ENCODE measurements around the gene DHRS9.
"Not testable (repeated sequence)": the region's sequence is repeated elsewhere in the genome, so short reads cannot be mapped to it uniquely, and the experiment has no call there.

The DHRS9 gene

DNA sequence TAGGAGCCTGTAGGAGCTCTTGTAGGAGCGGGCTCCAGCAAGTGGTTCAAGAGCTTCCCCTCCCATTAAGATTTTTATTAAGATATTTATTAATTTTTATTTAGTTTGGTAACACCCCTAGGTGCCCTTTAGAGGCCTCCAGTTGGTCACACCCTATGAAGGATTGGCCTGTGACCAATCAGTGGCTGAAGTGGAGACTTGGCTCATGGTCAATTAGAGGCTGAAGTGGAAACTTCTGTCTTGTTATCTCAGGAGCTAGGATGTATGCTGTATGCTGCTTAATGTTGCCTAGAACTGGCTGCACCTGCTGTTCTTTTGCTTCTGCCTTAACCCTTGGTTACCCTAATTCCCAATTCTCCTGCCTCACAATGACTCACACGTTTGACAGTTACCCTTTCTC, 48.7 kb downstream of the DHRS9 start:
- H3K4me3 ChIP-seq (ENCODE audit: low read length): no peak overlapping the region
- no peak for TF ChIP-seq ZNF274 (IDR thresholded peaks at IDR 0.05; ENCODE audit: low read depth, low read length)

DNA sequence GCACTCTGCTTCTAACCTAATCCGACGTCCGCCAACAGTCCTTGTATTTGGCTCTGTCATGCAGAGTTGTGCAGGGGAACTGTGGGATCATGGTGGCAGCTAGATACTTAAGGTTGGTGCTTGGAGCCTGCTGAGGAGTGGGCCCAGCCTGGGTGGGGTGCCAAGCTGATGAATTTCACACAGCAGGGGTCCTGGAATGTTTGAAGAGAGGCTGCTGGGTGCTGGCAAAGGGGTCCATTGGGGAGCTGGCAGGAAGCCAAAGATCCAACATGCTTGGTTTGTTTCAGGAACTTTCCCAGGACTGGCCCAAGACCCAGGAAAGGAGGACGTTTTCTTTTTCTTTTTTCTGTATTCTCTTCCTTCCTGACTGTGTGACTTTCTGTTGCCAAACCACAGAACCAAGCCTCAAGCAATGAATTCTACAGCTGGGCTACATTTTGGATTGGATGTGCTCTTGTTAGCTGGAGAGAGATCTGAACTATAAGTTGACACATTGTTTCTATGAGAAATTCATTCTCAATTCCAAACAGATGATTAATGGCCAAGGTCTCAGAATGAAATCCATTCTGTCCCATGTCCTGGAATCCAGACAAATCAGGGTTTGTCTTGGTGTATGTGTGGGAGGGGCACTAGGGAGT, 49.9 kb downstream of the DHRS9 start:
- no peak overlapping the region for H3K4me3 ChIP-seq (ENCODE audit: low read length)
- no peak for TF ChIP-seq ZNF274 (IDR thresholded peaks at IDR 0.05; ENCODE audit: low read depth, low read length)

DNA sequence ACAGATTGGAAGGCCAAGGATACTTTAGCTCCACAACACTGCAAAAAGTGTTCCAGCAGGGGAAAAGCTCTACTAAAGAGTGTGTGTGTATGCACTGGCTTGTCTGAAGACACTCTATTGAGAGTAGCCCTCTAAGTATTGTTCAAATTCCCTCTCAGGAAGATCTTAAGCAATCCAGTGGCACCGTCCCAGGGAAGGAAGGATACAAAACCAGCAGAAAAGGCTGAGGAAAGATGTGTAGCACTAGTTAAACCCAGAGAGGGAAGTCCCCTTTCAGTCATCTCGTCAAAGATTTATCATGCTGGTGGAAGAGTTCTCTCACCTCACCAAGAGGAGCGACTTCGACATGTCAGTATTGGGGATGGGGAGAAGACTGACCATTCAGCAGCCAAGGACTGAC, 50.5 kb downstream of the DHRS9 start:
- TF ChIP-seq ZNF274 (IDR thresholded peaks at IDR 0.05; ENCODE audit: low read depth, low read length): no peak
- no peak overlapping the region for H3K4me3 ChIP-seq (ENCODE audit: low read length)

DNA sequence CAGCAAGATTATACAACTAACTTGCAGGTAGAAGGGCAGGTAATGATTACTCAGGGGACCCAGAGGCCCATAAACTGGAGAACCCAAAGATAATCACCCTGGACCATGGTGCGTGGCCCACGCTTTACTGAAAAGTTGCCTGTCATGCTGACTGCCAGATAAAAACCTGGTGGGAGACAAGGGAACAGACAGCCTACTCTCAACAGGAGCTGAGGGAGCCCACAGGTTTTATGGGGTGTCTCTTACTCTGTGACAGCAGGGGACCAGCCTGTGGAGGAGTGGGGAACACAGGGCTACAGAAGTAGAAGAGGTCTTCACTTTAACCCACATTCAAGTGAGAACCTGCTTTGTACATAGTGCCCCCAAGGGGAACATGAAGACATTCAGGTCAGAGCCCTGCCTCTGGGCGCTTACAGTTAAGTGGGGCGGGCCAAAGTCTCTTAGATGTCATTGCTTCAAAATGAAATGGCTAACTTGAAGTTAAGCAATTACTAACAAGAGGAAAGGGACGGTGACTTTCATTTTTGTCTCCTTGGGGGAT, 60.4 kb downstream of the DHRS9 start:
- no peak overlapping the region for H3K4me3 ChIP-seq (ENCODE audit: low read length)
- no peak for TF ChIP-seq ZNF274 (IDR thresholded peaks at IDR 0.05; ENCODE audit: low read depth, low read length)

DNA sequence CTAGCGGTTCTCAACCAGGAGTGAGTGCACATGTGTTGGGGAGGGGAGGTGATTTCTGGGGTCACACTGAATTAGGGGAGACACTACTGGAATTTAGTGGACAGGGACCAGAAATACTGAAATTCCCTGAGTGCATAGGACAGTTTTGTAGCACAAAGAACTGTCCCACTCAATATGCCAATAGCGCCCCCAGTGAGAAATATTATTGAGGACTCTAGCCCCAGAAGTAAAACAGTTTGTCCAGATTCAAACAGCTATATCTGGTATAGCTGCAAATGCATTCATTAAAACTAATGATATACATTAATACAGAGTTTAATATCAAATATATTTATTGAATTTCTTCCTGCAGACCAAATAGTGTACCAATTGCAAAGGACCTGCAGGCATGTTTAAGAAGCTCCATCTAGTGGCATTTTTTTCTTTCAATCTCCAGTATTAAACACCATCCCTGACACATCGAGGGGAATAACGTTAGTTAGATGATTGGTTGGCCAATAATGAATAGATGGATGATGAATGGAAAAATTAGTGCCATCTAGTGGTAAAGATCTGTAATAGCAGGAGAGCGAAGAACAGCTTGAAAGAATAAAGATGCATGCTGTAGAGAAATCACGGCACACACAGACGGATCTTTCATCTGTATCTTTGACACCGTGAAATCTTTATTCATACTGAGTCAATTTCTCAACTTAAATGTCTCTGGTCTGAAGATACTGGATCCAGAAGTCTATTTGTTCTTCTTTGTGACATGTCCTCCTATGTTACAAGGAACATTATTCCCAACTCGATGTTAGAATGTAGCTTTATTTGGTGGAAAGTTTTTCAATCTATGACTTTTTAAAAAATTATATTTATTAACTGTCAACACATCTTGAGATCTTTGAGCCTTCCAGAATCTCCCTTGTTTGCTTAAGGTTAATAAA, 62.5 kb downstream of the DHRS9 start:
- TF ChIP-seq ZNF274 (IDR thresholded peaks at IDR 0.05; ENCODE audit: low read depth, low read length): no peak

DNA sequence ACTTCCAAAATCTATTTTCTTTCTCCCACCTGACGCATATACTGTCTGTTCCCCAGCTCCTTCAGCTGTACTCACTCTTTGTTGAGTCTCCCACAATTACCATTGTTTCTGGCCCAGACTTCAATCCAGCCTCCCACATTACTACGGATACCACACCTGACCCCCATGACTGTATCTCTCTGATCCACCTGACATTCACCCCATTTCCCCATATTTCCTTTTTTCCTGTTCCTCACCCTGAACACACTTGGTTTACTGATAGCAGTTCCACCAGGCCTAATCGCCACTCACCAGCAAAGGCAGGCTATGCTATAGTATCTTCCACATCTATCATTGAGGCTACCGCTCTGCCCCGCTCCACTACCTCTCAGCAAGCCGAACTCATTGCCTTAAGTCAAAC, 64.9 kb downstream of the DHRS9 start:
- not testable (repeated sequence) for H3K4me3 ChIP-seq (ENCODE audit: low read length)

More for the DNA sequence above, 62.5 kb downstream of the DHRS9 start:
- H3K4me3 ChIP-seq (ENCODE audit: low read length): no peak overlapping the region

DNA sequence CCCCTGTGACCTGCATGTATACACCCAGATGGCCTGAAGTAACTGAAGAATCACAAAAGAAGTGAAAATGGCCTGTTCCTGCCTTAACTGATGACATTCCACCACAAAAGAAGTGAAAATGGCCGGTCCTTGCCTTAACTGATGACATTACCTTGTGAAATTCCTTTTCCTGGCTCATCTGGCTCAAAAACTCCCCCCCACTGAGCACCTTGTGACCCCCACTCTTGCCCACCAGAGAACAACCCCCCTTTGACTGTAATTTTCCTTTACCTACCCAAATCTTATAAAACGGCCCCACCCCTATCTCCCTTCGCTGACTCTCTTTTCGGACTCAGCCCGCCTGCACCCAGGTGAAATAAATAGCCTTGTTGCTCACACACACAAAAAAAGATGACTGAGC, 67.1 kb downstream of the DHRS9 start:
- not testable (repeated sequence) for H3K4me3 ChIP-seq (ENCODE audit: low read length)

DNA sequence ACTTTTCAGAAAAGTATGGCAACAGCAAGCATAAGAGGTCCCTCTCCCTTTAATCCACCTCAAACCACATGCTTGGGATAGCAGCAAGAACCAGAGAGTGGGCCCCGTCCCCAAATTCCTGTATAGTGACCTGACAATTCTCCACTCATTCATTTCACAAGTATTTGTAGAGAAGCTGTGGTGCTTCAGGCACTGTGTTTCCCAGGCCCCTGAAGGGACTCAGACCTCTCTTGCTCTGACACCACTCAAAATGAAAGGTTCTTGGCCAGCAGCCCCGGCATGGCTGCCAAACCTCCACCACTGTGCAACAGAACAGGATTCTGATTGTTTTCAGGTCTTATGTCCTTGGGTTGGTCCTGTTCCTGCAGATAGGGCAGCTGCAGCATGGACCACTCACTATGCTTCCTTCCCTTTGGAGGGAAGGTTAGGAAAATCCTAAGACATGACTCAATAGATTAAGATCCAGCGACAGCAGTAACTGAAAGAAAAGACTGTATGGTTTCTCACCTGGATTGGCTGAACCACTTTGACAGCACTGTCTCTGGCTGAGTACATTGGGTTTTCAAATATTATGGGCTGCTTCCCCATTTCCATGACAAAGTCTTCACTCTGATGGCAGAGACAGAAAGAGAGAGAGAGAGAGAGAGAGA, 67.6 kb downstream of the DHRS9 start:
- H3K4me3 ChIP-seq (ENCODE audit: low read length): no peak overlapping the region
- TF ChIP-seq ZNF274 (IDR thresholded peaks at IDR 0.05; ENCODE audit: low read depth, low read length): no peak

DNA sequence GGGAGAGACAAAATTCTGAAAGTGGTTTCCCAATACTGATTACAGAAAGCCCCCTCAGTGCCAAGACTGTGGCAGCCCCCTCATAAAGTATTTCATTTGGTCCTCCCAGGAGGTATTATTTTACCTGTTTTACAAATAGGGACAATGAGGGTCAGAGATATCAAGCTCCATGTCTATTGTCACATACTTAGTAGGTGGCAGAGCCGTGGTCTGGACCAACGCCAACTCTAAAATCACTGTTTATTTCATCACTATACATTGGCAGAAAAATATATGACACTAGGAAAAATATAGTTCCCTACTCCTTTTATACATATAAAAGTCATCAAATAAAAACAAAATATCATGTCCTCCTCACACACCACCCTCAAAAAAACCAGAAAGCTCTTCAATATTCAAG, 68.6 kb downstream of the DHRS9 start:
- no peak for TF ChIP-seq ZNF274 (IDR thresholded peaks at IDR 0.05; ENCODE audit: low read depth, low read length)
- no peak overlapping the region for H3K4me3 ChIP-seq (ENCODE audit: low read length)

DNA sequence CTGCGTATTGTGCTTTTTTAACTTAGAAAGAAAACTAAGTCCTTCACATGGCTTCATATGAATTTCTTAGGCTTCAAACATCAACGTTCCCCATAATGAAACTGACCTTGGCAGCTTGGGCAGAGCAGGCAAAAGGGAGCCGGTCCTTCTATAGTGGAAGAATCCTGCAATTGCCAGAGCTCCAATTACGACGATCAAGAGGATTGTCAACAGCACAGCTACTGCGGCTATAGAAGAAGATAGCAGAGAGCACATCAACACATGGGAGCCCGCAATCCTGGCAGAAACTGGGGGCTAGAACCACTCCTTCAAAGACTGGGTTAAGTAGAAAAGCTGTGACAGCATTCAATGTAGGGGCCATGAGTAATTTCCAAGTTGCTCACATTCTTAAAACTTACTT, 69.8 kb downstream of the DHRS9 start:
- H3K4me3 ChIP-seq (ENCODE audit: low read length): no peak overlapping the region
- no peak for TF ChIP-seq ZNF274 (IDR thresholded peaks at IDR 0.05; ENCODE audit: low read depth, low read length)

DNA sequence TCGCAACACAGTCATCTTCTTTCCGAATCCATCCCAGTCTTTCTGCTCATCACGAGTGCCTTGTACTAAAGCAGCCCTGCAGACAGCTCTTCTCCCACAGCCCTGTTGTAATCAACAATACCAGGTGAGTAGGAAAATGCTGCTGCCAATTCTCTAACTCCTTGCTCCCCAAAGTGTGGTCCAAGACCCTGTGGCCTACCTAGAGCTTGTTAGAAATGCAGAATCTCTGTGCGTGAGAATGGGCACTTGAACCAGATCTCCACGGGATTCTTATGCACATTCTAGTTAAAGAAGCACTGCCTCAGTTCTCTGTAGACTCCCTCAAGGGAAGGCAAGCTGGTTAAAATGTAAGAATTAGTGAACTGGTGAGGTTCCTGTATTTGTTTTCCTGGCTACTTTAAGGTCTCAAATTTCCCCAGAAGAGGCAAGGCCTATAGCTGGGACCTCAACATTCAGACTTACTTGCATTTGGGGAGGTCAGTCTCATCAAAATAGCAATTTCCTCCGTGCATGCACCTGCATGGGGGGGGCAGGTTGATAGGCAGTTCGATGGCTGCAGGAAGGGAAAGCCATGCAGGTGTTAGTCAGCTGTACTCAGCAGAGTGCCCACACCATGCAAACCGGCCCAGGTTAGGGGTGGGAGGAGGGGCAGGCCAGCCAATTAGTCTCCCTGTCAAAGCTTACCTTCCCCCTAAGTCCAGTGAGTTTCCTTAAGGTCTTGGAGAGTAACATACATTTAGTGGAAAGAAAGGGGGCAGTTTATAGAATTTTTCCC, 70.8 kb downstream of the DHRS9 start:
- no peak for TF ChIP-seq ZNF274 (IDR thresholded peaks at IDR 0.05; ENCODE audit: low read depth, low read length)
- no peak overlapping the region for H3K4me3 ChIP-seq (ENCODE audit: low read length)

DNA sequence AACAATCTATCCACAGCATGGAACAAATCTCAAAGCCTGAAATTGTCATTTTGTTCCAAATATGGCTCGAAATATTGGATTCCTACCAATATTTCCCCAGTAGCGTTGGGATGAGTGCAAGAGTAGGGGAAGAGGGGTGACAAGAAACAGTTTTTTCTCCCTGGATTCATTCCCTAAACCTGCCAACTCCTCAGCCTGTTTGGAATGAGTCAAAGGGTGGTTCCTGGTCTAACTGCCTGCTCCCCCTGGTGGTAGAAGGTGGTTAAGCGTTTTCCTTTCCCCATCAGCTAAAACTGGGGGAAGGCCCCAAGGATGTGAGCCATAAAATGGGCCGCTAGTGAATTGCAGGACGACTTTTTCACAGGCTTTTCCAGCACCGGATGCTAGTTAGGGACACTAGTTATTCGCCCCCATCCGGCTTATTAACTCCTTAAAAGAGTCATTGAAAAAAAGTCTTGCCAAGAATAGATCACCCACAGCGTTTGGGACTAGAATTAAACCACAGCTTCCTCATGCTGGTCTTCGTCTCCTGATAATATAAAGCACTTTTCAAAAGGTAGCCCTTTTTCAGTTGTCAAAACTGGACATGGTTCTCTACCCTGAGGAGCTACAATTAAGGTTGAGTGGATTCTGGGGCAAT, 72.5 kb downstream of the DHRS9 start:
- no peak for TF ChIP-seq ZNF274 (IDR thresholded peaks at IDR 0.05; ENCODE audit: low read depth, low read length)
- H3K4me3 ChIP-seq (ENCODE audit: low read length): no peak overlapping the region

DNA sequence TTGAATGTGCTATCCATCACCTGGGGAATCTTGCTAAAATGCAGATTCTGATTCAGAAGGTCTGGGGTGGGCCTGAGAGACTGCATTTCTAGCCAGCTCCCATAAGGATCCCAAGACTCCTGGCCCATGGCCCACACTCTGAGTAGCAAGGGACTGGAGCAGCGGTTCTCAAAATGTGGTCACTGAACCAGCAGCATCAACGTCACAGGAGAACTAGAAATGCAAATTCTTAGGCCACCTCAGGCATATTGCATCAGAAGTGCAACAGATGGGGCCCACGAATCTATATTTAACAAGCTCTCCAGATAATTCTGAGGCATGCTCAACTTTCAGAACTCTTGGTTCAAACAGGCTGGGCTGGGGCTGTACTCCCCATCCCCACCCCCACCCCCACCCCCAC, 74.6 kb downstream of the DHRS9 start:
- no peak overlapping the region for H3K4me3 ChIP-seq (ENCODE audit: low read length)
- no peak for TF ChIP-seq ZNF274 (IDR thresholded peaks at IDR 0.05; ENCODE audit: low read depth, low read length)

Data from GM08714 (cell line).